Measurements from ENCODE around the gene EHMT1. TPM values are rescaled to one million over a fixed set of nuclear protein-coding genes. Genes with fewer than 3 reads are reported as not detected.

EHMT1 gene
- total RNA-seq, 1 donor from 2014 or later, result 40.8 TPM

- TF ChIP-seq CTCF (conservative IDR thresholded peaks at IDR 0.05; ENCODE audit: low read depth, low read length), result no peak
- no peak overlapping the region for H3K4me3 ChIP-seq (ENCODE audit: low read depth, low read length)
- DNase-seq (ENCODE audit: low read depth), result no peak
Observed at GRCh38 chr9:137851516-137852267, 232.9 kb downstream of the EHMT1 start.

GRCh38 chr9:137853392-137853995 is 234.7 kb downstream of the EHMT1 start:
- TF ChIP-seq CTCF (conservative IDR thresholded peaks at IDR 0.05; ENCODE audit: low read depth, low read length), result no peak
- H3K4me3 ChIP-seq (ENCODE audit: low read depth, low read length), result no peak overlapping the region
- no peak for DNase-seq (ENCODE audit: low read depth)

- no peak for TF ChIP-seq CTCF (conservative IDR thresholded peaks at IDR 0.05; ENCODE audit: low read depth, low read length)
- H3K4me3 ChIP-seq (ENCODE audit: low read depth, low read length), result no peak overlapping the region
- no peak for DNase-seq (ENCODE audit: low read depth)
Observed at GRCh38 chr9:137860361-137860760, 241.6 kb downstream of the EHMT1 start.

GRCh38 chr9:137865581-137866145 is 246.9 kb downstream of the EHMT1 start:
- TF ChIP-seq CTCF (conservative IDR thresholded peaks at IDR 0.05; ENCODE audit: low read depth, low read length), result no peak
- no peak overlapping the region for H3K4me3 ChIP-seq (ENCODE audit: low read depth, low read length)
- no peak for DNase-seq (ENCODE audit: low read depth)

- DNase-seq (ENCODE audit: low read depth), result no peak
- no peak for TF ChIP-seq CTCF (conservative IDR thresholded peaks at IDR 0.05; ENCODE audit: low read depth, low read length)
- no peak overlapping the region for H3K4me3 ChIP-seq (ENCODE audit: low read depth, low read length)
Observed at GRCh38 chr9:137866226-137867141, 247.7 kb downstream of the EHMT1 start.

- DNase-seq (ENCODE audit: low read depth), result no peak
- no peak for TF ChIP-seq CTCF (conservative IDR thresholded peaks at IDR 0.05; ENCODE audit: low read depth, low read length)
- no peak overlapping the region for H3K4me3 ChIP-seq (ENCODE audit: low read depth, low read length)
Observed at GRCh38 chr9:137870432-137870831, 251.6 kb downstream of the EHMT1 start.

Measured in epithelial cell of proximal tubule (primary cell).